GM18951 (cell line): ENCODE measurements around the gene CD300A.

ENCODE experiments used
- POLR2A ChIP-seq: IDR thresholded peaks from 4 replicates; pipeline ENCODE4 v1.6.1; 2011; ENCODE audit warnings: mild to moderate bottlenecking; ENCODE audit not compliant: insufficient read length, insufficient read depth; ENCODE audit errors: extremely low read depth
- in situ Hi-C: fragments of 300-500 bp; cut with MboI; formaldehyde crosslinking; loops from one replicate; pipeline ENCODE4 v1.12.0; 2022; ENCODE audit warnings: low sequenced_read_pairs, mixed read lengths, inconsistent platforms; ENCODE audit not compliant: unreplicated experiment

Gene CD300A

GRCh38 chr17:74466828-74467184 is 372 bp downstream of the CD300A start:
- in situ Hi-C loops = no loop called here
- no peak for TF ChIP-seq POLR2A

DNA sequence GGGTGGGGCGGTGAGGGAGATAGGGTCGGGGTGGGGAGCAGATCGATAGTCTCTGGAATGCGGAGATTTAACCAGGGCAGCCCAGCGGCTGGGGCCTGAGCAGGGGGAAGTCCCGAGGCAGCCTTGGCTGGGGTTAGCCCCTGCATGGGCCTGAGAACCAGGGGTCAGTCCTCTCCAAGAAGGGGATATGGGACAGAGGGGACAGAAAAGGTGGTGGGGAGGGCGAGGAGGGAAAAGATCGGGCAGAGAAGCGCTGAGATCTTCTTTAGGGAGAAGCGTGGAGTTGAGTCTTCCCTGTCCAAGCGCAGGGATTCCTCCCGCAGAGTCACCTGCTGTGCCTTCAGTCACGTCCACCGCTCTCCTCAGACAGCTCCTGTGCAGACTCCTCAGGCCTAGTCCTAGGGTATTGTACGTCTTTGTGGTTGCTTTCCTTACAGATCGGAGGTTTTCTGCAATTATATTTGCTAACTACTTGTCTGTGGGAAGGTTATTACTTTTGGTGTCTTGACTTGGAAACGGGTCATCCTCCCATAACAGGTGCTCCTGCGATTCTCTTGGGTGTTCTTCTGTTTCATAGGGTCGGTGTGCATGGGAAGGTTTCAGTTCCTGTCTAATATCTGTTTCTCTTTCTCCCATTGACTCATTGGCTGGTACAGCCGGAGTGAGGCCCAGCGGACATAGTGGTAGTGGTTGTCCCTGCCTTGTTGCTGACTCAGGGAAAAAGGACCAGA is 952 bp downstream of the CD300A start:
- in situ Hi-C loops = no loop called here

GRCh38 chr17:74471341-74471740 is 4.9 kb downstream of the CD300A start:
- in situ Hi-C loops = no loop called here
- no peak for TF ChIP-seq POLR2A

More for the DNA sequence above, 952 bp downstream of the CD300A start:
- TF ChIP-seq POLR2A = peak; percentile 43

DNA sequence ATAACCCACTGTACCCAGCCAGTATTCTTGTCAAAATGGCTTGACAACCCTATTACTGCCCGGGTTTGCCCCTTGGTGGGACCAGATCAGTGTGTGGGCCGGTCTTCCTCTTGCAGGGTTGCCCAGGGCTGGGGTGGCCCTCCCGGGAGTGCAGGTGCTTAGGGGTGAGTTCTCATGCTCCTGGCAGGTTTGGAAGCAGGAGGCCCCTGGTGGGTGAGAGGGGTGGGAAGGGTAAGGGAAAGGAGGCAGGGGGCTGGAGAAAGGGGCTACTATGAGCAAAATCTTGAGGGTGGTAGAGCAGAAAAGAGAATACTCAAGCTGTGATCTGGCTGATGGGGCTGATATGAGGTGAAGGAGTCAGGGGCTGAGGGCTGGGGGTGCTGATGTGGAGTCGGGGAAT is 6.5 kb downstream of the CD300A start:
- in situ Hi-C loops = no loop called here
- no peak for TF ChIP-seq POLR2A

DNA sequence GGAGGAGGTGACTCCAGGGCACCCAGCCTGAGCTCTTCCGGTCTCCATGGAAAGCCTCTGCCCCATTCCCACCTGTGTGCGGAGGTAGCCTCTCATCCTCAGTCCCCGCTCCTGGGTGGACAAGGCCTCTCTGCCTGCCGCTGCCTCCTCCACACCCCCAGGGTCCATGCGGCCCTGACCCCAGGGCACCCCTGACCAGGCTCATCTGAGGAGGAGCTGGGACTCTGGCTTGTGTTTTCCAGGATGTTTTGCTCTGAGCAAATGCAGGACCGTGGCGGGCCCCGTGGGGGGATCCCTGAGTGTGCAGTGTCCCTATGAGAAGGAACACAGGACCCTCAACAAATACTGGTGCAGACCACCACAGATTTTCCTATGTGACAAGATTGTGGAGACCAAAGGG is 6.9 kb downstream of the CD300A start:
- no peak for TF ChIP-seq POLR2A

DNA sequence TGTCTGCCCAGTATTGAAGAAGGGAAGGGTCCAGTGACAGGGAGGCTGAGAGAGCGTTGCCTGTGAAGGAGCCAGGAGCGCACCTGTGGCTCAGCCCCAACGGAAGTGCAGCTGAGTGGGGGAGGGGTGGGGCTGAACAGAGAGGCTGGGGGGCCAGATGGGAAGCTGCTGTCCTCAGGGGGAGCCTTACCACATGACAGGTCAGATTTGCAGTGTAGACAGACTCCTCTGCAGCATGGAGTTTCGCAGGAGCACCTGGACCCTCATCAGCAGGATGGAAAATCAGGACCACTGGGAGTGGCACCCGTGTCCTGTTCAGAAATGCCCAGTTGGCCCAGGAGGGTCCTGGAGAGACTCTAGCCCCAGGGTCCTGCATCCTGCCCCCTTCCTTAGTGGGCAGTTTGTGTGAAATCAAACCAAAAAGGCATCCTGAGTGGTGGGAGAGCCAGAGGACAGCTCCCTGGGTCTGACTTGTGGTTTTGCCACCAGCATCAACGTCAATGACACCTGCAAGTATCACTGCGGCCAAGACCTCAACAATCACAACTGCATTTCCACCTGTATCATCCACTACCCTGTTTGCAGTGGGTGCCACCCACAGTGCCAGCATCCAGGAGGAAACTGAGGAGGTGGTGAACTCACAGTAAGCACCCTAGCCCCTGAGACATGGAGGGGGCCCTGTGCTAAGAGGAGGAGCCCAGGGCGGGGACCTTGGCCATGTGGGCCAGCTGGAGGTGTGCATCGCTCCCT is 7.8 kb downstream of the CD300A start:
- no peak for TF ChIP-seq POLR2A
- in situ Hi-C loops = no loop called here

More for the DNA sequence above, 6.9 kb downstream of the CD300A start:
- in situ Hi-C loops = no loop called here

DNA sequence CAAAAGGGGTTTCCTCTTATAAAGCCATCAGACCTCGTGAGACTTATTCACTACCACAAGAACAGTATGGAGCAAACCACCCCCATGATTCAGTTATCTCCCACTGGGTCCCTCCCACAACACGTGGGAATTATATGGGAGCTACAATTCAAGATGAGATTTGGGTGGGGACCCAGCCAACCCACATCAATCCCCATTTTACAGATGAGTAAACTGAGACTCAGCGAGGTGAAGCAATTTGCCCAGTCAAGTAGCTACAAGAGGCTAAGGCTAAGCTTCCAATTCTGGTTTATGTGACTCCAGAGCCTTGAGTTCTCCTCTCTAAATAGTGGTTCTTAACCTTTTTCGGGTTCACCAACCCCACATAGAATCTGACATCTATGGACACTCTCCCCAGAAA is 8.8 kb downstream of the CD300A start:
- in situ Hi-C loops = no loop called here
- TF ChIP-seq POLR2A = no peak

DNA sequence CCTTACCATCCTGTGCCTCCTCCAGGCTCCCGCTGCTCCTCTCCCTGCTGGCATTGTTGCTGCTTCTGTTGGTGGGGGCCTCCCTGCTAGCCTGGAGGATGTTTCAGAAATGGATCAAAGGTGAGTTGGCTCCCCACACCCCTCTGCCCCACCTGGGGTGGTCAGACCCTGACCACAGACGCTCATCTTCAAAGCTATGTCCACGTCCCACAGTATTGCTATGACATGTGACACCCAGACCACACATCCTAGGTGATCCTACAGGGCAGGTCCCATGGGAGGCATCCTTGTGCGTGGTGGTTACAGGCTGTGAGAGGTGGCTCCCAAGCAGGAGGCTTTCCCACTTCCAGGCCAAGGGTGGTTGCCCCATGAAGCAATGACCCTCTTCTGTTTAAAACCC is 11.0 kb downstream of the CD300A start:
- no peak for TF ChIP-seq POLR2A
- in situ Hi-C loops = no loop called here

DNA sequence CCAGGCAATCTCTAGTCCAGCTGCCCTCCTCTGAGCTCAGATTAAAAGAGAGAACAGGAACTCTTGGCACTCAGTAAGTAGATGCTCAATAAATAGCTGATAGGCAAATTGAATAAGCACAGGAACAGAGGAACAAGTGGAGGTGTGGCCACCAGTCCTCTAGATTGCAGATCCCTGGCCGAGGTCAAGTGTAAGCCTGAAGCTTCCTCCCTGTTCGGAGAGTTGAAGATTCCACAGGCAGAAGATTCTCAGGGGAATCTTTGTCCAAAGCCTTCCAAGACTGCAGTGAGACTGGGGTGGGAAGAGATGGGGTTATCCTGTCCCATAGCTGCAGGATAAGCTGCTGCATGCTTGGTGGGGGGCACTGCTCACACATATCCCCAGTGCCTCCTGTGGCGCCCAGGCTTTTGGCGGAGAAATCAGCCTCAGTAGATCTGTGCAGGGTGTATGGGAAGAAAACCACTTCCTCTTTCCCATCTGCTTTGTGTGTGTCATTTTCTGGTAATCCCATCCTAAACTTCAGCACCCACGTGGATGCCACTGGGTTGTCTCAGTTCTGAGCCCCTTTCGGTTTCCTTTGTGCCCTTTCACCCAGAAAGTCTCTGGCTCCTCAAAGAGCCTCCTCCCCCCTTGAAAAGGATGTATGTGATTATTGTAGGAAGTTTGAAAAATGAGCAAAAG is 12.1 kb downstream of the CD300A start:
- in situ Hi-C loops = no loop called here
- TF ChIP-seq POLR2A = no peak

DNA sequence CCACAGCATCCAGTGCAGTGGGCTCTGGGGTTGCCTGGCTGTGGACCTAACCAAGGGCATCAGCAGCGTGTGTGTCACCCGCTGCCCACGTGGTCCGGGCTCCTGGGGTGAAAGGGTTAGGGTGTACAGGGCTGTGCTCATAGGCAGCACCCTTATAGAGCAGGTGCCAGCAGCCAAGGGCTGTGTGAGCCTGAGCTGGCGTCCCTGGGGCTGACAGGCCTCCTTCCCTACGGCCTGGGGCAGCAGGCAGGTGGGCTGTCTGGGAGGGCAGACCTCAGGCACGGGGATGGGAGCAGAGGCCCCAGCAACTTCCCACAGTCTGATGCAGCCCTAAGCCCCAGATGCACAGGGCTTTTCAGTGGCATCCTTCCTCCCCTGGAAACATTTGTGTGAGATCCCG is 13.9 kb downstream of the CD300A start:
- TF ChIP-seq POLR2A = no peak
- in situ Hi-C loops = no loop called here

DNA sequence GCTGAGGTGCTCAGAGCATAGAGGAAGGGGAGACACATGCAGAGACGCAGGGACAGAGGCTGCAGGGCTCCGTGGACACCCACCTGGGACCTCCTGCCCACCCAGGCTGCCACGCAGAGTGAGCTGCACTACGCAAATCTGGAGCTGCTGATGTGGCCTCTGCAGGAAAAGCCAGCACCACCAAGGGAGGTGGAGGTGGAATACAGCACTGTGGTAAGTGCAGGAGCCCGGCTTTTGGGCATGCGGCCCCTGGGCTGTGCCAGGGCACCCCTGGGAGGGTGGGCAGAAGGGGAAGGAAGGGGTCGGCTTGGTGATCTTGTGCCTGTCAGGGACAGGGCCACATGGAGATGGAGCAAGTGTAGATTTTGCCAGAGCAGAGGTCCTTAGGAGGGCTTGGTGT is 15.2 kb downstream of the CD300A start:
- in situ Hi-C loops = no loop called here

DNA sequence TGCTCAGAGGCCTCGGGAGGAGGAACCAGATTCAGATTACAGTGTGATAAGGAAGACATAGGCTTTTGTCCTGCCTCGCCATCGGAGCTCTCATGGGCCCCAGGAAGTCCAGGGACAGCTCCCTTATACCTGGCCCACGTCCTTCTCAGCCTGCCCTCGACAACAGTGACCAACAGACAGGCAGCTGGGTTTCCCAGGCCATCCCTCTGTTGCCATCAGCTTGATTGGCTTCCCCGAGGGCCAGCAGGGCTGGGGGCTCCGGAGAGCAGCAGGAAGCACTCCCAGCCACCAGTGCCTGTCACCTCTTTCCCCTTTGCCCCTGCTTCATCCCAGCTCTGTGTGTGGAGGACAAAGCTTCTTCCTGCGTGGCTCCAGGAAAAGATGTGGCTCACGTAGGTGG is 17.6 kb downstream of the CD300A start:
- TF ChIP-seq POLR2A = no peak
- in situ Hi-C loops = no loop called here

More for the DNA sequence above, 15.2 kb downstream of the CD300A start:
- no peak for TF ChIP-seq POLR2A

DNA sequence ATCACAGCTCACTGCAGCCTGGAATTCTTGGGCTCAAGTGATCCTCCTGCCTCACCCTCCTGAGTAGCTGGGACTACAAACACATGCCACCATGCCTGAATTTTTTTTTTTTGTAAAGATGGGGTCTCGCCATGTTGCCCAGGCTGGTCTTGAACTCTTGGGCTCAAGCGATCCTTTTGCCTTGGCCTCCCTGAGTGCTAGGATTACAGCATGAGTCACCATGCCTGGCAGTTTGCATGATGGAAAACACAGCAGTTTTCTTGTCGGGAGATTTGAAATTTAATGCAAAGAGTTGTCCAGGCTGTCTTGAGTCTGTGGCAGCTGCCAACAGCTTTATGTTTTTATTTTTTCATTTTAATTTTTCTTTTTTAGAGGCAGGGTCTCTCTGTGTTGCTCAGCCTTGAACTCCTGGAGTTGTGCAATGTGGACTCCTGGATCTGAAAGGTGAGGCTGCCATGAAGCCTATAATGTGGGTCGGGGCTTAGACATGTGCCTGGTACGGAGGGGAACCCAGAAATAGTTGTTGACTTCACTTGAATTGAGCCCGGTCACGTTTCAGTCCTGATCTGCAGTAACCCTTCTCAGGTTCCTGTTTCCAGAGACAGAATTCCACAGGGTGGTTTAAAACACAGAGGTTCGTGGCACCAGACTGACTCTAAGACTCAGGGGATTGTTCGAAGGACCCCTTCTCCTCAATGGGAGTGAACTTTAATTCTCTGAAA is 18.7 kb downstream of the CD300A start:
- TF ChIP-seq POLR2A = no peak
- in situ Hi-C loops = no loop called here
